ENCODE data around the gene CACTIN. TPM values are rescaled to one million over a fixed set of nuclear protein-coding genes. Genes with fewer than 3 reads are reported as not detected.

Gene CACTIN
- polyA plus RNA-seq, 3 donors from 2014 or later: 1.4 to 18.0 (median 5.6) TPM

DNA sequence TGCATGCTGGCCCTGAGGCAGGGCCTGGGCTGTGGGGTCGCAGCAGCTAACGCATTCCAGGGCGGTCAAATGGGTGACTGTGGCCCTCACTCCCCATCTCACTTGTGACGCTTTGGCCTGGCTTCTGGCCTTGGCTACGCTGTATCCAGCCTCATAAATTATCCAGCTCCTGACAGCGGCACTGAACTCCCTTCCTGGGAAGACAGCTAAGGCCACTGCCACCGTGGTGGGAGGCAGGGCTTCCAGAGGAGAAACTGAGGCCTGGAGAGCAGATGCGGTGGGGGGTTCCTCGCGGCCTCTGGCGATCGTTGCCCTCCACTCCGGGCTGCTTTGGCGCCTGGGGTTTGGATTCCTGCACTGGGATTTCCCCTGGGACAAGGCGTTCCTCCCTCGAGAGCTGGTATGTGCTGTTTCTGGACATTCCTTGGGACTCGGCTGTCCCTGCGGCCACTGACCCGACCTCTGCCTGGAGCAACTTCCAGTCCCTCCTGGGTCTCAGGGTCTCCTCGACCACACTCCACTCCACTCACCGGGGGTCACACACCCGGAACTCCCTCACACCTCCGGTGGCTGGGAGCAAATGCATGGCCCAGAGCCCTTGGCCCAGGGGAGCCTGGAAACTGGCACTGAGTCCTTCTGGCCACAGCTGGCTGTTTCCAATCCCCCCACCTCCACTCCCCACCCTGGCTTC lies 23.3 kb downstream of the CACTIN start:
- Mint-ChIP-seq H3K4me1 (peaks cover 12 to 13% of the 10 kb centered on the region in 2 donors), H3K27me3 (ENCODE audit: low read depth in 3 of 3) (no peaks in the 10 kb centered on the region), H3K27ac (no peak overlapping the region), H3K9me3 (no peaks in the 10 kb centered on the region), H3K36me3 (no peaks in the 10 kb centered on the region), H3K4me3 (no peak overlapping the region)
- no peak for DNase-seq

- no peaks in the 10 kb centered on the region for H3K27me3 Mint-ChIP-seq (ENCODE audit: low read depth in 3 of 3)
- no peaks in the 10 kb centered on the region for H3K36me3 Mint-ChIP-seq
- no peaks in the 10 kb centered on the region for H3K9me3 Mint-ChIP-seq
- no peak overlapping the region for H3K27ac Mint-ChIP-seq
- H3K4me3 Mint-ChIP-seq: no peak overlapping the region
- DNase-seq: no peak
- no peaks in the 10 kb centered on the region for H3K4me1 Mint-ChIP-seq
These were observed 25.6 kb downstream of the CACTIN start for GRCh38 chr19:3601021-3601420.

DNA sequence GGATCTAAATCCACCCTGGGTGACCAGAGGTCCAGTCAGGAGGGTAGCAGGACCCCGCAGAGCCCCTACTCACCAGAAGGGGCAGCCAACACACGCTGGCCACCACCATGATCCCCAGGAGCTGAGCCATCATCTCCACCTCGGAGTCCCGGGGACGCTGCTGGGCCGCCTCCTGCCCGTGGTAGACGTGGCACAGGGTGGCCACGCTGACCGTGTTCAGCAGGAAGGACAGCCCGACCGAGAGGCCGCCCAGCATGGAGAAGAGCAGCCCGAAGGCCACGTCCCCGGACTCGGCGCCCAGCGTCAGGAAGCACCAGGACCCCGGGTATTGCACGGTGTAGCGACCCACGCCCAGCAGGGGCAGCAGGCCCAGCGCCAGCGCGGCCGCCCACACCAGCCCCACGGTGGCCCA lies 26.8 kb downstream of the CACTIN start:
- Mint-ChIP-seq H3K27me3 (ENCODE audit: low read depth in 3 of 3) (no peaks in the 10 kb centered on the region), H3K36me3 (no peaks in the 10 kb centered on the region), H3K4me3 (no peak overlapping the region), H3K4me1 (no peaks in the 10 kb centered on the region), H3K9me3 (no peaks in the 10 kb centered on the region), H3K27ac (no peak overlapping the region)
- DNase-seq: no peak

DNA sequence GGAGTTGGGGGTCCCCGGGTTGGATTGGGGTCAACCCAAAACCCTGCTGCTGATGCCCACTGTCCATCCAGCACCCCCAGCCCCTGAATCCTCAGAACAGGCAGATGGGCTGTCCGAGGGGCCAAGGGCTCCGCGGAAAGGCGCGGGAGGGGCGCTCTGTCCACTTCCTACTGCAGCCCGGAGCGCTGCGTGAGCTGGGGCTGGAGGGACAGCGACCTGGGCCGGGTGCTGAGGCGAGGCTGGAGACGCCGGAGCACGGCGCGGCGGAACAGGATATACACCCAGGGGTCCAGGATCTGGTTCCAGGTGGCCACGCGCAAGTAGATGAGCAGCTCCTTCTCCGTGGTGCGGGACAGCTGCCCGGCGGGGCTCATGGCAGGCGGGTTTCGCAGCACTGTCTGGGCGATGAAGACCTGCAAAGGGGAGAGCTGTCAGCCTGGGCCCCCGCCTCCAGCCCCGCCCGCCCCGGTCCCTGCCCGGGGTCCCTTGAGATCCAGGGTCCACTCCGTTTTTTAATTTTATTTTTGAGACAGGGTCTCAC lies 31.0 kb downstream of the CACTIN start:
- no peaks in the 10 kb centered on the region for H3K9me3 Mint-ChIP-seq
- DNase-seq: no peak
- H3K36me3 Mint-ChIP-seq: no peaks in the 10 kb centered on the region
- H3K4me1 Mint-ChIP-seq: no peaks in the 10 kb centered on the region
- H3K27me3 Mint-ChIP-seq (ENCODE audit: low read depth in 3 of 3): no peaks in the 10 kb centered on the region
- no peak overlapping the region for H3K27ac Mint-ChIP-seq
- no peak overlapping the region for H3K4me3 Mint-ChIP-seq

DNA sequence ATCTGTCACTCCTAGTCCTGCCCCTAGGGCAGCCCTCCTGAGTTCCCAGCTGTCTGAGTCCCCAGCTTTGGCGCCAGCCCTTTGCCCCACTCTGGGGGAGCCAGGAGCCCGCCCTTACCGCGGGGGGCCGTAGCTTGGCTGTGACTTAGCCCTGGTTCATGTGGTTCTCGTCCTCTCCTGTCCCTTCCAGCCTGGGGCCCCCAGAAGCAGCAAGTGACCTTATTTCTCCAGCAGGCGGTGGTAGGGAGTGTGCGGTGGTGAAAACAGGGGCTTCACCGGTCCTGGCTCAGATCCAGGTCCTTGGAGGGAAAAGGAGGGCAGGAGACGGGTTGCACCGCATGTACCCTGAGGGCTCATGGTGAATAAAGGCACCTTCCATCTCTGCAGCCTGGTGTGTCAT lies 33.4 kb downstream of the CACTIN start:
- Mint-ChIP-seq H3K9me3 (no peaks in the 10 kb centered on the region), H3K27ac (no peak overlapping the region), H3K27me3 (ENCODE audit: low read depth in 3 of 3) (no peaks in the 10 kb centered on the region), H3K36me3 (no peaks in the 10 kb centered on the region), H3K4me1 (no peaks in the 10 kb centered on the region), H3K4me3 (no peak overlapping the region)
- DNase-seq: no peak

DNA sequence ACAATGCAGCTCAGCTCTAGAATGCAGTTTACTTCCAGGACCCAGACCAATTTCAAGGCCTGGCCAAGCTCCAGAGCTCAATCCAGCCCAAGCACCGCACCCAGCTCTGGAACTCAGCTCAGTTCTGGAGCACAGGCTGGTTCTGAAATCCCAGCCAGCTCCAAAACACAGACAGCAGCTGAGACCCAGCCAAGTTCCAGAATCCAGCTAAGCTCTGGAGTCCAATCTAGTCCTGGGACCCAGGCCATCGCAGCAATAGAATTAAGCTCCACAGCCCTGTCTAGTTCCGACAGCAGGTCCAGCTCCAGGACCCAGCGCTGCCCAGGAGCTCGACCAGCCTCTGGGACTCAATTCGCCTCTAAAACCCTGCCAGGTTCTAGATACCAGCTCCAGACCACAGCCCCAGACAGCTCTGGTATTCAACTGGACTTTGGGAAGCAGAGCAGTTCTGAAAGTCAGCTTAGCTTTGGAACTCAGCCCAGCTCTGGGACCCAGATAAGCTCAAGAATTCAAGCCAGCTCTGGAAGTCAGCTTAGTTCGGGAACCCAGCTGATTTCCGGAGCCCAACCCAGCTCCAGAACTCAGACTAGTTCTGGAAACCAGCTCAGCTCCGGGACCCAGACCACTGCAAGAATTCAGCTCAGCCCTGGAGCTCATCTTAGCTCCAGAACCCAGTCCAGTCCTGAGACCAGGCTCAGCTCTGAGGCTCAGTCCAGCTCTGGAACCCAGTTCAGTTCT lies 34.5 kb downstream of the CACTIN start:
- Mint-ChIP-seq H3K9me3 (no peaks in the 10 kb centered on the region), H3K27ac (no peak overlapping the region), H3K27me3 (ENCODE audit: low read depth in 3 of 3) (no peaks in the 10 kb centered on the region), H3K4me1 (no peaks in the 10 kb centered on the region), H3K4me3 (no peak overlapping the region), H3K36me3 (no peaks in the 10 kb centered on the region)
- DNase-seq: no peak

GRCh38 chr19:3590991-3591659 lies 35.5 kb downstream of the CACTIN start:
- H3K9me3 Mint-ChIP-seq: no peaks in the 10 kb centered on the region
- H3K4me1 Mint-ChIP-seq: peaks cover 0 to 2% of the 10 kb centered on the region in 2 donors
- no peak for DNase-seq
- H3K36me3 Mint-ChIP-seq: no peaks in the 10 kb centered on the region
- no peak overlapping the region for H3K4me3 Mint-ChIP-seq
- peaks cover 0 to 2% (median 1%) of the 10 kb centered on the region in 3 donors for H3K27me3 Mint-ChIP-seq (ENCODE audit: low read depth in 3 of 3)
- H3K27ac Mint-ChIP-seq: peak overlapping the region in 1 of 6 donors; percentile 19

- no peak for DNase-seq
- H3K4me3 Mint-ChIP-seq: no peak overlapping the region
- peaks cover 0 to 2% of the 10 kb centered on the region in 2 donors for H3K4me1 Mint-ChIP-seq
- no peak overlapping the region for H3K27ac Mint-ChIP-seq
- H3K9me3 Mint-ChIP-seq: no peaks in the 10 kb centered on the region
- no peaks in the 10 kb centered on the region for H3K36me3 Mint-ChIP-seq
- H3K27me3 Mint-ChIP-seq (ENCODE audit: low read depth in 3 of 3): peaks cover 0 to 2% (median 1%) of the 10 kb centered on the region in 3 donors
These were observed 36.6 kb downstream of the CACTIN start for GRCh38 chr19:3589949-3590348.

DNA sequence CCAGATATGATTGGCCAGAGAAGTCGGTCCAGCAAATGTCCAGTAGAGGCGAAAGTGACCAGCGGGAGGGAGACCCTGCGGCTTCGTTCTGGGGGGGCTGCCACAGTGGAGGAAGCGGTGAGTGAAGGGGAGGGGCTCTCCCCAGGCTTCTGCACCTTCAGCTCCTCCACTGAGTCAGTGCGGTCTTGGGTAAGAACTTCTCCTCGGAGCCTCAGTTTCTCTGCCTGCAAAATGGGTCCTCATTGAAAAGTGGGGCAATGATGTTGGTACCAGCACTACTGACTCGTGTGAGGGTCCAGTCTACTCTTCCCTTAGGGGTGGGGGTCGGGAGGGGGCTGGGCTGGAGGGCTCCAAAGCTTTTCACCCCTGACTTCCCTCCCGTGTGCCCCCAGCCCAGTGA lies 37.2 kb downstream of the CACTIN start:
- no peaks in the 10 kb centered on the region for H3K9me3 Mint-ChIP-seq
- H3K4me1 Mint-ChIP-seq: peaks cover 0 to 2% of the 10 kb centered on the region in 2 donors
- H3K27me3 Mint-ChIP-seq (ENCODE audit: low read depth in 3 of 3): peaks cover 0 to 2% (median 1%) of the 10 kb centered on the region in 3 donors
- no peak overlapping the region for H3K4me3 Mint-ChIP-seq
- no peaks in the 10 kb centered on the region for H3K36me3 Mint-ChIP-seq
- H3K27ac Mint-ChIP-seq: no peak overlapping the region
- DNase-seq: no peak

DNA sequence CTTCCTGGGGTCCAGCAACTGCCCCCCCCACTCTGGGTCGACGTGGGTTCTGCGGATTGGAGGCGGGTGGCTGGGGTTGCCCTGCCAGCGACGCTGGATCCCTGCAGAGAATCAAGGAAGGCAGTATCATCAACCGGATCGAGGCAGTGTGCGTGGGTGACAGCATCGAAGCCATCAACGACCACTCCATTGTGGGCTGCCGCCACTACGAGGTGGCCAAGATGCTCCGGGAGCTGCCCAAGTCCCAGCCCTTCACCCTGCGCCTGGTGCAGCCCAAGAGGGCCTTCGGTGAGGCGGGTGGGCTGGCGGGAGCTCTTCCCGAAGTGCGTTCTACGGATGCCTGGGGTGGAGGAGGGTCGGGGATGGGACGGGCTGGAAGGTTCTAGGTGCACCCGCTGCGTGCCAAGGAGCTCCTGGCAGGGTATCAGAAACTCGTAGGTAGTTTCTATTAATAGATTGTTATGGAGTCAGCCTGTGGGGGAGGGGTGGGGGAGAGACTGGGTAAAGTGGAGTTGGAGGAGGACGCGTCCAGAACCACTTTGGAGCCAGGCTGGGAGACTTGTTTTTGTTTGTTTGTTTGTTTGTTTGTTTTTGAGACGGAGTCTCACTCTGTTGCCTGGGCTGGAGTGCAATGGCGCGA lies 39.8 kb downstream of the CACTIN start:
- Mint-ChIP-seq H3K9me3 (no peaks in the 10 kb centered on the region), H3K27ac (no peak overlapping the region), H3K4me1 (peaks cover 0 to 2% of the 10 kb centered on the region in 2 donors), H3K4me3 (no peak overlapping the region), H3K27me3 (ENCODE audit: low read depth in 3 of 3) (peaks cover 1 to 2% (median 2%) of the 10 kb centered on the region in 3 donors), H3K36me3 (no peaks in the 10 kb centered on the region)
- DNase-seq: no peak

GRCh38 chr19:3586127-3586626 lies 40.4 kb downstream of the CACTIN start:
- no peak overlapping the region for H3K27ac Mint-ChIP-seq

DNA sequence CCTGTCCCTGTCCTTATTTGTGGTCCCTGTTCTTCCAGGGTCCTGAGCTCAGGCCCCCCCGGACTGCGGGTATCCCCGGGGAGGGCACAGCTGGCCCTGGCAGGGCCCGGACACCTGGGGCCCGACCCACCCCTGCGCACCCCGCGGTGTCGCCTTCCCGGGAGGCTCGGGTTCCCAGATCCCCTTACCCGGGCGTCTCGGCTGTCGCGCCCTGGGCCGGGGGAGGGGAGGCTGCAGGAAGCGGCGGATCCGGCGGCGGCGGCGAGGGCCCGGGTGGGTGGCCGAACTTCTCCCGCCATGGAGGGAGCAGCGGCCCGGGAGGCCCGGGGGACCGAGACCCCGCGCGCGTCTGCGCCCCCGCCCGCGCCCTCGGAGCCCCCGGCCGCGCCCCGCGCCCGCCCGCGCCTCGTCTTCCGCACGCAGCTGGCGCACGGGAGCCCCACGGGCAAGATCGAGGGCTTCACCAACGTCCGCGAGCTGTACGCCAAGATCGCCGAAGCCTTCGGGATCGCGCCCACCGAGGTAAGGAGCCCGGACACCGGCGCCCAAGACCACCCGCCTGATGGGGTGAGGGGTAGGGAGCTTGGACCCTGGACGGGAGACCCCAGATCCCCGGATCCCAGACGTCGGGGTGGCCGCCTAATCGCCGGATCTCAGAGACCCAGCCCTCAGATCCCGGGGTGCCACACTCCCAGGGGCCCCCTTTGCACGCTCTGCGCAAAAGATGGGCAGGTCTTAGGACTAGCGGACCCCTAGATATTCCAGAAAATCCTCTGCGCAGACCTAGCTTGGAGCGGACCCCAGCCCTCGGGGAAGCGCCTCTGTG lies 41.1 kb downstream of the CACTIN start, which contains the start of gene GIPC3:
Gene GIPC3 (plus strand): TSS at position 178 of the 826 bp plus-strand sequence. CDS start 120 bp downstream, at position 298.
- no peak for DNase-seq
- Mint-ChIP-seq H3K27me3 (ENCODE audit: low read depth in 3 of 3) (peaks cover 1 to 2% (median 2%) of the 10 kb centered on the region in 3 donors), H3K36me3 (no peaks in the 10 kb centered on the region), H3K9me3 (no peaks in the 10 kb centered on the region), H3K27ac (no peak within 1 kb of the TSS), H3K4me3 (peak within 1 kb of the TSS; percentile 10 to 51 (median 44)), H3K4me1 (peaks cover 0 to 2% of the 10 kb centered on the region in 2 donors)

More at GRCh38 chr19:3586127-3586626, 40.4 kb downstream of the CACTIN start:
- DNase-seq: peak; percentile 31 to 43 (median 42)
- Mint-ChIP-seq H3K4me1 (peaks cover 0 to 2% of the 10 kb centered on the region in 2 donors), H3K27me3 (ENCODE audit: low read depth in 3 of 3) (peaks cover 1 to 2% (median 2%) of the 10 kb centered on the region in 3 donors), H3K36me3 (no peaks in the 10 kb centered on the region), H3K9me3 (no peaks in the 10 kb centered on the region), H3K4me3 (peak overlapping the region in 4 of 5 donors; percentile 10 to 51 (median 44))
